GM12873 (cell line): Measurements from ENCODE around the gene CHMP6.

ENCODE experiments used
- CTCF ChIP-seq: IDR thresholded peaks from 2 replicates; pipeline ENCODE4 v1.5.1; 2012; ENCODE audit warnings: low read depth, mild to moderate bottlenecking, moderate library complexity, low read length, control low read depth; ENCODE audit not compliant: insufficient read depth; ENCODE audit errors: missing control alignments

The CHMP6 gene

GRCh38 chr17:80999536-81000333, 8.1 kb downstream of the CHMP6 start:
- no peak for TF ChIP-seq CTCF

- no peak for TF ChIP-seq CTCF
Observed at GRCh38 chr17:81000334-81000630, 8.6 kb downstream of the CHMP6 start.

- no peak for TF ChIP-seq CTCF
Observed at GRCh38 chr17:81000631-81001357, 9.2 kb downstream of the CHMP6 start.

- TF ChIP-seq CTCF, result no peak
Observed at GRCh38 chr17:81002013-81002384, 10.4 kb downstream of the CHMP6 start.

GRCh38 chr17:81002409-81003361, 11.0 kb downstream of the CHMP6 start:
- TF ChIP-seq CTCF, result no peak

- no peak for TF ChIP-seq CTCF
Observed at GRCh38 chr17:81003711-81004475, 12.3 kb downstream of the CHMP6 start.

GRCh38 chr17:81006891-81007290, 15.2 kb downstream of the CHMP6 start:
- TF ChIP-seq CTCF, result no peak
